ENCODE data around the gene HRAS. TPM values are rescaled to one million over a fixed set of nuclear protein-coding genes. Genes with fewer than 3 reads are reported as not detected.

Gene HRAS
- total RNA-seq, 1 donor from 2014 or later: 43.6 TPM

- FAIRE-seq: no peak
Observed at GRCh38 chr11:567629-568292, 32.4 kb upstream of the HRAS start.

DNA sequence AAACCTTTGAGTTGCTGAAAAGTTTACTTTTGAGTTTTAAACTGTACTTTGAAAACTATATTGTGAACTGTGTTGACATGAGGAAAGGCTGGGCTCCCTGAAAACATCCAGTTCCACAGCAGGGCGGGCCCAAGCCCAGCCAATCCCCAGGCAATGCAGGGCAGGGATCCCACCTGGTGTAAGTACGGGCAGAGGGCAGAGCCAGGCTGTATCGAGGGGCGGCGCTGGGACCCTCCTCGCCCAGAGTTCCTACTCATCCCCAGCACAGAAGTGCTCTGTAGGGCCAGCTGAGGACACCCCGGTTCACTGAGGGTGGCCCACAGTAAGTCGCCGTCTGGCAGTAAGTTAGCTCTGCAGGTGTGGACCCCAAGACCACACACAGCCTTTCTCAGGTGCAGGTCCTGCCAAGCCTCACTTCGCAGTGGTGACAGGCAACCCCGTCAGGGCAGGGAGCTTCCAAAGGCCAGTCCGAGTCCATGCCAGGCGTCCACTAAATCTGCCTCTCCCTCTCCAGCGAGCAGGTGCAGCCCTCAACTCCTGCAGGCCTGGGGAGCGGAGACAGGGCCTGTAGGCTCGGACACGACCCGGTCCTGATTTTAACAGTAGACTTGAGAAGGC is 31.7 kb upstream of the HRAS start:
- DNase-seq (ENCODE audit: low spot score in 2 of 2): no peak
- no peak for FAIRE-seq

More at GRCh38 chr11:567629-568292, 32.4 kb upstream of the HRAS start:
- DNase-seq (ENCODE audit: low spot score in 2 of 2): no peak

DNA sequence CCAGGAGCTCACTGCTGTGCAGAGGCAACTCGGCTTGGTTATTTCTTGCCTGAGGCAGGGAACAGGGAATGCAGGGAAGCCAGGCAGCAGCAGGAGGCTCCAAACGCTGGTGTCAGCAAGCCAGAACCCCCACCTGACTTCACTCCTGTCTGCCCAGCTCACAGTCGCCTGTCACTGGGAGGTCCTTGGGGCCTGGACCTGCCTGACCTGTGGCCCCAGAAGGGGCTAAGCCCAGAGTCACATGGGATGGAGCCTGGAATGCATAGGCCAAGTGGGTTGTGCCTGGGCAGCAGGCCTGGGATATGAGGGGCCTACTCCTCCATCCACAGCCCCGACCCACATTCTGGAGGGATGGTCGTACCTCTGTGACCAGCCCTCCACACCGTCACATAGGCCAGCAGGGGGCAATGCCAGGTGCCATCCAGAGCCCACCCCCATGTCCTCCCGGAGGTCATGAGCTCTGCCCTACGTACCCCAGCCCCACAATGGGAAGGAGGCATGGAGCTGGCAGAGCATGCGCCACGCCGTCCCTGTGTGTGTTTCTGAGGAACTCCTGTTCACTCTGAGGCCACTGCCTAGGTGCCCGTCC is 30.6 kb upstream of the HRAS start:
- no peak for FAIRE-seq
- DNase-seq (ENCODE audit: low spot score in 2 of 2): no peak

GRCh38 chr11:563812-564578 is 28.6 kb upstream of the HRAS start:
- FAIRE-seq (no peak), DNase-seq (ENCODE audit: low spot score in 2 of 2) (no peak)

DNA sequence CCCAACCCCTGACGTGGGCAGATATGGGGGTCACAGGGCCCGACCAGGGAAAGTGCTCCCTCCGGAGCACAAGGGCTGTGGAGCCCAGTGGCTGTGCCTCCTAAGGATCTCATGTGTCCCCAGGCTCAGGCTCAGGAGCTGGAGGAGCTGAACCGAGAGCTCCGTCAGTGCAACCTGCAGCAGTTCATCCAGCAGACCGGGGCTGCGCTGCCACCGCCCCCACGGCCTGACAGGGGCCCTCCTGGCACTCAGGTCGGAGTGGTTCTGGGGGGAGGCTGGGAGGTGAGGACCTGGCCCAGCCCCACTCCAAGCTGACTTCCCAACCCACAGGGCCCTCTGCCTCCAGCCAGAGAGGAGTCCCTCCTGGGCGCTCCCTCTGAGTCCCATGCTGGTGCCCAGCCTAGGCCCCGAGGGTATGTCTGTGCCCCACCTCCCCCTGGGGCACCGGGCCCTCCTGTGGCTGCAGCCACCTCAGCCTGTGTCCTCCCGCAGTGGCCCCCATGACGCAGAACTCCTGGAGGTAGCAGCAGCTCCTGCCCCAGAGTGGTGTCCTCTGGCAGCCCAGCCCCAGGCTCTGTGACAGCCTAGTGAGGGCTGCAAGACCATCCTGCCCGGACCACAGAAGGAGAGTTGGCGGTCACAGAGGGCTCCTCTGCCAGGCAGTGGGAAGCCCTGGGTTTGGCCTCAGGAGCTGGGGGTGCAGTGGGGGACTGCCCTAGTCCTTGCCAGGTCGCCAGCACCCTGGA is 27.9 kb upstream of the HRAS start:
- FAIRE-seq: no peak
- no peak for DNase-seq (ENCODE audit: low spot score in 2 of 2)

DNA sequence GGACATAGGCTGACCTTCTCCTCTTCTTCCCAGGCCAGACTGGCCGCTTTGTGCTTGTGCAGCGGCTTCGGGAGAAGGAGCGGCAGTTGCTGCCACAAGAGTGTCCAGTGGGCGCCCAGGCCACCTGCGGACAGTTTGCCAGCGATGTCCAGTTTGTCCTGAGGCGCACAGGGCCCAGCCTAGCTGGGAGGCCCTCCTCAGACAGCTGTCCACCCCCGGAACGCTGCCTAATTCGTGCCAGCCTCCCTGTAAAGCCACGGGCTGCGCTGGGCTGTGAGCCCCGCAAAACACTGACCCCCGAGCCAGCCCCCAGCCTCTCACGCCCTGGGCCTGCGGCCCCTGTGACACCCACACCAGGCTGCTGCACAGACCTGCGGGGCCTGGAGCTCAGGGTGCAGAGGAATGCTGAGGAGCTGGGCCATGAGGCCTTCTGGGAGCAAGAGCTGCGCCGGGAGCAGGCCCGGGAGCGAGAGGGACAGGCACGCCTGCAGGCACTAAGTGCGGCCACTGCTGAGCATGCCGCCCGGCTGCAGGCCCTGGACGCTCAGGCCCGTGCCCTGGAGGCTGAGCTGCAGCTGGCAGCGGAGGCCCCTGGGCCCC is 26.8 kb upstream of the HRAS start:
- FAIRE-seq (no peak), DNase-seq (ENCODE audit: low spot score in 2 of 2) (no peak)

GRCh38 chr11:561148-562003 is 26.0 kb upstream of the HRAS start:
- no peak for FAIRE-seq

GRCh38 chr11:560305-561147 is 25.1 kb upstream of the HRAS start, which contains the start of the genes LMNTD2 and RASSF7:
LMNTD2 (minus strand) TSS chr11:560738; CDS start chr11:560716, 22 bp downstream.
RASSF7 (plus strand) TSS chr11:560970; CDS start chr11:561769, 799 bp downstream.
- DNase-seq (ENCODE audit: low spot score in 2 of 2) (peak; percentile 99 to 100), FAIRE-seq (no peak)

More at GRCh38 chr11:561148-562003, 26.0 kb upstream of the HRAS start:
- DNase-seq (ENCODE audit: low spot score in 2 of 2): peak in 1 of 2 donors; percentile 54

GRCh38 chr11:559712-560304 is 24.4 kb upstream of the HRAS start:
- DNase-seq (ENCODE audit: low spot score in 2 of 2): no peak
- FAIRE-seq: no peak

GRCh38 chr11:559020-559620 is 23.7 kb upstream of the HRAS start:
- FAIRE-seq (no peak), DNase-seq (ENCODE audit: low spot score in 2 of 2) (no peak)

DNA sequence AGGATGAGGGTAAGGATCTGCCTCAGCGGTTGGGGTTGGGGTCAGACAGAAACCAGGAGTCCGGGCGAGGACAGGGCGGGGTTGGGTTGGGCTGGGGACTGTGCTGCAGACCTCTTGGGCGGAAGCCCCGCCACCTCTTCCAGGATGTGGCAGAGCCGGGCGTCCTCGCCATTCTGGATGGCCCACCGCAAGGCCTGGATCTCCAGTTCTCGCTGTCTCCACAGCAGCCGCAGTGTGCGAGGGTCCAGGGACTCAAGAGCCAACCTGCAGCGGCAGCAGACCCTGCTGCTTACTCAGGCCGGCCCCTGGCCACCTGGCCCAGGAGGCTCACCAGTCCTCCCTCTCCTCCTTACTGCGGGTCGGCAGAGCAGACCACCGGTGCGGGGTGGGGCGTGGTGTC is 23.1 kb upstream of the HRAS start:
- FAIRE-seq (no peak), DNase-seq (ENCODE audit: low spot score in 2 of 2) (no peak)

DNA sequence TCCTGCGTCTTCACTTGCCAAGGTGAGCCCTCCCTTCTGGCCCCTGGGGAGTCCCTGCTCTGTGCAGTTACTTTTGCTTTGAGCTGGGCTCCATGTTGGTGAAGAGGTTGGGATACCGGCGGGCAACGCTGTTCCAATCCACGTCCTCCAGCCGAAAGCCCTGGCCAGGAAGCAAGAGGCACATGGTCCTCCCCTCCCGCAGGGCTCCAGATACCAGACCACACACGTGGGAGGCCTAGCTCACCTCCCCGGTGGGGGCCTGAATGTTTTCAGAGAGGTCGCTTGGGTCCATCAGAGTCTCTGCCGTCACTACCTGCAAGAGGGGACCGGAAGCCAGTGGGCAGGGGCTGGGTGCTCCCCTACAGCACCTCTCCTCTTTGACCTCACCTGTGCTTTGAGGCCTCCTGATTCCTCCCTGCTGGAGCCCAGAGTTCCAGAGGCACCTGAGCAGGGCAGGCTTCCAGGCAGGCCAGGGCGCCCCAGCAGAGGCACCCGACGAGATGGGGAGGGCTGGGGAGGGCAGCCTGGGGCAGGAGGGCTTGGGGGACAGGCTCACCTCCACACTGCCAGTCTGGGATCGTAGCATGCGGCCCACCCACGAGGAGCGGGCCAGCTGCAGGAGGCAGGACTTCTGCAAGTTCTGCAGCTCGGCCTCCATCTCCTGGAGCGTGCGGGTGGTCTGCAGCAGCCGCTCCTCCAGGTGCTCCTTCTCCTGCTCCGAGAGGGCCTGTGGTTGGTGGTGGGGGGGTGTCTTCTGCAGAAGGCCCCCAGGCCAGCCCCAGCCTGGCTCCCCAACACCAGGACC is 22.2 kb upstream of the HRAS start:
- FAIRE-seq (no peak), DNase-seq (ENCODE audit: low spot score in 2 of 2) (no peak)

DNA sequence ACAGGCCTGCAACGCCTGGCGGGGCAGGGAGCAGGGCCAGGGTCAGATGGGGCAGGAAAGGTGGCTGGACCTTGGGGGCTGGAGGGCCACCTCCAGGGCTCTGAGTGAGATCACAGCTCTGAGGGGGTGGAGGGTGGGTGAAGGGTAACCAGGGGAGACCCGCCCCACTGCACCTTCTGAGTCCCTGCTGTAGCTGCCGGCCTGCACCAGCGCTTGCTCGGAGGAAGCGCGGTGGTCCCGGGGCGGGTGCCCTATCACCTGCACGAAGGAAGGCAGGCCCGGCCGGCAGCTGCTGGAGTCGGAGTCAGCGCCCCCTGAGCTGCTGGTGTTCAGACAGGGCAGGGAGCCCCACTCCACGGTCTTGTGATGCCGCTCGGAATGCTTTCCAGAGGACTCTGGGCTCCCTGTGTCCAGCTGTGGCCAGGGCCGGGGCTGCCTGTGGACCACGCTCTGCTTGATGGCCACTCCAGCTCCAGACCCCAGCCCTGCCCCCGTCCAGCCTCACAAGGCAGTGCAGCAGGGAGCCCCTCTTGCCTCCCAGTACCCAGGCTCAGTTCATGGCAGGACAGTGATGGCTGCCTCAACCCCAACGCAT is 21.4 kb upstream of the HRAS start:
- no peak for DNase-seq (ENCODE audit: low spot score in 2 of 2)

GRCh38 chr11:555780-556661 is 20.6 kb upstream of the HRAS start:
- DNase-seq (ENCODE audit: low spot score in 2 of 2) (no peak), FAIRE-seq (no peak)

More for the DNA sequence above, 21.4 kb upstream of the HRAS start:
- no peak for FAIRE-seq

- DNase-seq (ENCODE audit: low spot score in 2 of 2) (no peak), FAIRE-seq (no peak)
Observed at GRCh38 chr11:555227-555779, 19.9 kb upstream of the HRAS start.
